Trophoblast cell (in vitro differentiated cells and primary cell): ENCODE measurements around the gene CNN1. TPM values are rescaled to one million over a fixed set of nuclear protein-coding genes. Genes with fewer than 3 reads are reported as not detected.

Experiments used
- DNase-seq, 2 donors: peaks; one replicate each; pipeline ENCODE4 v3.0.0-alpha.2; 2016
- H2AFZ ChIP-seq: 2 replicates; pipeline ENCODE4 v1.6.1; 2013; ENCODE audit warnings: low read length, moderate library complexity, mild to moderate bottlenecking; ENCODE audit not compliant: insufficient read depth, poor library complexity
- H2AK5ac ChIP-seq: 2 replicates; pipeline ENCODE4 v1.6.1; 2013; ENCODE audit warnings: mild to moderate bottlenecking, low read length
- H2BK120ac ChIP-seq: 2 replicates; pipeline ENCODE4 v1.6.1; 2013; ENCODE audit warnings: low read length, mild to moderate bottlenecking, moderate library complexity; ENCODE audit not compliant: insufficient read depth, poor library complexity
- H2BK12ac ChIP-seq: 2 replicates; pipeline ENCODE4 v1.6.1; 2013; ENCODE audit warnings: mild to moderate bottlenecking, low read length, moderate library complexity
- H2BK5ac ChIP-seq: 2 replicates; pipeline ENCODE4 v1.6.1; 2013; ENCODE audit warnings: low read length, low read depth, moderate library complexity, mild to moderate bottlenecking; ENCODE audit not compliant: poor library complexity
- H3K14ac ChIP-seq: 2 replicates; pipeline ENCODE4 v1.6.1; 2013; ENCODE audit warnings: mild to moderate bottlenecking, low read length
- H3K18ac ChIP-seq: 2 replicates; pipeline ENCODE4 v1.6.1; 2013; ENCODE audit warnings: mild to moderate bottlenecking, low read length
- H3K23ac ChIP-seq: 2 replicates; pipeline ENCODE4 v1.6.1; 2013; ENCODE audit warnings: low read length
- H3K27ac ChIP-seq: 2 replicates; pipeline ENCODE4 v1.5.1; 2013; ENCODE audit warnings: low read depth, mild to moderate bottlenecking, inconsistent platforms, low read length, moderate library complexity
- H3K27me3 ChIP-seq: 2 replicates; pipeline ENCODE4 v1.6.1; 2013; ENCODE audit warnings: inconsistent platforms, mild to moderate bottlenecking, low read length, moderate library complexity; ENCODE audit not compliant: insufficient read depth
- H3K36me3 ChIP-seq, 2 experiments: 1 replicate in 1 of 2; 2 replicates in 1 of 2; pipeline ENCODE4 v1.6.1; 2013; ENCODE audit warnings: low read length in 2 of 2, mild to moderate bottlenecking in 2 of 2, moderate library complexity in 1 of 2; ENCODE audit not compliant: insufficient read depth in 2 of 2, control insufficient read depth in 1 of 2
- H3K4ac ChIP-seq: 2 replicates; pipeline ENCODE4 v1.6.1; 2013; ENCODE audit warnings: low read depth, mild to moderate bottlenecking, low read length, moderate library complexity
- H3K4me1 ChIP-seq, 2 experiments: 1 replicate in 1 of 2; 2 replicates in 1 of 2; pipeline ENCODE4 v1.6.1; 2013; ENCODE audit warnings: low read length in 2 of 2, mild to moderate bottlenecking in 2 of 2, moderate library complexity in 1 of 2; ENCODE audit not compliant: insufficient read depth in 2 of 2, control insufficient read depth in 1 of 2
- H3K4me2 ChIP-seq: 2 replicates; pipeline ENCODE4 v1.6.1; 2013; ENCODE audit warnings: inconsistent platforms, mild to moderate bottlenecking, low read length, moderate library complexity
- H3K4me3 ChIP-seq: 2 replicates; pipeline ENCODE4 v1.5.1; 2013; ENCODE audit warnings: mild to moderate bottlenecking, low read depth, low read length, inconsistent platforms
- H3K79me1 ChIP-seq: one replicate; pipeline ENCODE4 v1.6.1; 2013; ENCODE audit warnings: low read length
- H3K79me2 ChIP-seq: 2 replicates; pipeline ENCODE4 v1.6.1; 2013; ENCODE audit warnings: low read length, mild to moderate bottlenecking; ENCODE audit not compliant: control insufficient read depth, insufficient read depth, poor library complexity
- H3K9ac ChIP-seq: 2 replicates; pipeline ENCODE4 v1.6.1; 2013; ENCODE audit warnings: mild to moderate bottlenecking, low read length
- H3K9me3 ChIP-seq: 2 replicates; pipeline ENCODE4 v1.6.1; 2013; ENCODE audit warnings: low read depth, mild to moderate bottlenecking, control low read depth, inconsistent platforms, low read length; ENCODE audit not compliant: insufficient read depth
- H4K12ac ChIP-seq: 2 replicates; pipeline ENCODE4 v1.6.1; 2013; ENCODE audit warnings: low read depth, mild to moderate bottlenecking, low read length, moderate library complexity
- H4K8ac ChIP-seq: 2 replicates; pipeline ENCODE4 v1.6.1; 2013; ENCODE audit warnings: low read depth, mild to moderate bottlenecking, low read length, moderate library complexity
- H4K91ac ChIP-seq: one replicate; pipeline ENCODE4 v1.6.1; 2013; ENCODE audit warnings: low read depth, mild to moderate bottlenecking, low read length, moderate library complexity
- WGBS: extraction: QIAGEN DNeasy Blood & Tissue Kit; methylation state at CpG from one replicate; pipeline ENCODE4 v1.1.7; 2013; ENCODE audit warnings: missing lambda C conversion rate; ENCODE audit not compliant: insufficient read length, insufficient coverage; ENCODE audit errors: extremely low coverage; 5-methylcytosine and 5-hydroxymethylcytosine counted together
- polyA plus RNA-seq: library from polyadenylated mRNA; stranded (reverse); fragments of 200-250 nt; gene quantifications from 2 replicates; pipeline ENCODE4 v1.2.3, GENCODE V29; 2013

Gene CNN1
- 139 and 140 TPM in 2 replicates for polyA plus RNA-seq

- Histone ChIP-seq H3K14ac (peak within 1 kb of the TSS; percentile 42), H3K4me1 (peaks cover 17 to 21% of the 10 kb centered on the region in 2 experiments), H4K8ac (peak within 1 kb of the TSS; percentile 72), H3K18ac (peak within 1 kb of the TSS; percentile 87), H3K9me3 (no peaks in the 10 kb centered on the region), H3K79me2 (peaks cover 20% of the 10 kb centered on the region), H2BK12ac (peak within 1 kb of the TSS; percentile 84), H2BK120ac (peak within 1 kb of the TSS; percentile 79), H3K4ac (peak within 1 kb of the TSS; percentile 91), H2AK5ac (peak within 1 kb of the TSS; percentile 92), H3K4me2 (peak within 1 kb of the TSS; percentile 70), H3K27ac (peak within 1 kb of the TSS; percentile 91), H3K27me3 (no peaks in the 10 kb centered on the region), H3K79me1 (peaks cover 29% of the 10 kb centered on the region), H4K12ac (peak within 1 kb of the TSS; percentile 27), H2BK5ac (peak within 1 kb of the TSS; percentile 90), H3K23ac (peak within 1 kb of the TSS; percentile 10), H2AFZ (peak within 1 kb of the TSS; percentile 37), H3K4me3 (peak within 1 kb of the TSS; percentile 75), H3K9ac (peak within 1 kb of the TSS; percentile 90), H3K36me3 (peaks cover 12 to 15% of the 10 kb centered on the region in 2 experiments), H4K91ac (peak within 1 kb of the TSS; percentile 86)
- no peak for DNase-seq
- WGBS: no CpG with 5 or more reads among the region's 21 CpGs
Measured at GRCh38 chr19:11538232-11539036, at the start of gene CNN1. Gene CNN1 (plus strand): TSS chr19:11538851. CDS start chr19:11538928, 77 bp downstream.

GRCh38 chr19:11489378-11489777 lies 49.3 kb upstream of the CNN1 start:
- Histone ChIP-seq H3K14ac (no peak overlapping the region), H2AK5ac (no peak overlapping the region), H3K79me2 (no peaks in the 10 kb centered on the region), H3K27ac (no peak overlapping the region), H3K4me1 (no peaks in the 10 kb centered on the region), H4K8ac (no peak overlapping the region), H4K91ac (no peak overlapping the region), H3K9ac (no peak overlapping the region), H2AFZ (no peak overlapping the region), H3K27me3 (no peaks in the 10 kb centered on the region), H3K36me3 (peaks cover 8% of the 10 kb centered on the region in 2 experiments), H3K79me1 (no peaks in the 10 kb centered on the region), H3K4me3 (no peak overlapping the region), H3K9me3 (peaks cover 2% of the 10 kb centered on the region), H3K4ac (no peak overlapping the region), H3K23ac (no peak overlapping the region), H4K12ac (no peak overlapping the region), H2BK12ac (no peak overlapping the region), H3K18ac (no peak overlapping the region), H3K4me2 (no peak overlapping the region), H2BK120ac (no peak overlapping the region), H2BK5ac (no peak overlapping the region)
- WGBS: no CpG with 5 or more reads among the region's 7 CpGs
- DNase-seq: no peak

- no peak overlapping the region for H2BK5ac ChIP-seq
- H3K36me3 ChIP-seq: peaks cover 14 to 17% of the 10 kb centered on the region in 2 experiments
- H4K12ac ChIP-seq: no peak overlapping the region
- no peak overlapping the region for H3K18ac ChIP-seq
- no peak overlapping the region for H2BK12ac ChIP-seq
- H3K79me1 ChIP-seq: no peaks in the 10 kb centered on the region
- no peak overlapping the region for H3K4me3 ChIP-seq
- DNase-seq: no peak
- no peak overlapping the region for H3K23ac ChIP-seq
- no peak overlapping the region for H3K4ac ChIP-seq
- no peak overlapping the region for H2BK120ac ChIP-seq
- H3K27me3 ChIP-seq: no peaks in the 10 kb centered on the region
- H3K14ac ChIP-seq: no peak overlapping the region
- H2AFZ ChIP-seq: no peak overlapping the region
- H3K4me1 ChIP-seq: peaks cover 0 to 5% of the 10 kb centered on the region in 2 experiments
- no peaks in the 10 kb centered on the region for H3K79me2 ChIP-seq
- no peak overlapping the region for H3K4me2 ChIP-seq
- no peak overlapping the region for H4K91ac ChIP-seq
- no peak overlapping the region for H3K27ac ChIP-seq
- H2AK5ac ChIP-seq: no peak overlapping the region
- H3K9me3 ChIP-seq: peaks cover 6% of the 10 kb centered on the region
- H3K9ac ChIP-seq: no peak overlapping the region
- H4K8ac ChIP-seq: no peak overlapping the region
- no CpG with 5 or more reads among the region's 27 CpGs for WGBS
Measured at GRCh38 chr19:11494634-11495285, 43.9 kb upstream of the CNN1 start.

- Histone ChIP-seq H4K12ac (no peak overlapping the region), H3K79me1 (no peaks in the 10 kb centered on the region), H3K14ac (no peak overlapping the region), H3K4me3 (no peak overlapping the region), H3K27me3 (no peaks in the 10 kb centered on the region), H3K27ac (no peak overlapping the region), H2AK5ac (no peak overlapping the region), H3K9ac (no peak overlapping the region), H3K4ac (no peak overlapping the region), H2BK120ac (no peak overlapping the region), H3K18ac (no peak overlapping the region), H2BK5ac (no peak overlapping the region), H2BK12ac (no peak overlapping the region), H3K36me3 (peaks cover 13 to 14% of the 10 kb centered on the region in 2 experiments), H3K4me2 (no peak overlapping the region), H3K79me2 (no peaks in the 10 kb centered on the region), H3K4me1 (peaks cover 5 to 10% of the 10 kb centered on the region in 2 experiments), H4K8ac (no peak overlapping the region), H3K23ac (no peak overlapping the region), H2AFZ (no peak overlapping the region), H4K91ac (no peak overlapping the region), H3K9me3 (peaks cover 6% of the 10 kb centered on the region)
- DNase-seq: no peak
- no CpG with 5 or more reads among the region's 10 CpGs for WGBS
Measured at GRCh38 chr19:11495481-11495880, 43.2 kb upstream of the CNN1 start.
